ENCODE data around the gene ITPR1.

Gene ITPR1

DNA sequence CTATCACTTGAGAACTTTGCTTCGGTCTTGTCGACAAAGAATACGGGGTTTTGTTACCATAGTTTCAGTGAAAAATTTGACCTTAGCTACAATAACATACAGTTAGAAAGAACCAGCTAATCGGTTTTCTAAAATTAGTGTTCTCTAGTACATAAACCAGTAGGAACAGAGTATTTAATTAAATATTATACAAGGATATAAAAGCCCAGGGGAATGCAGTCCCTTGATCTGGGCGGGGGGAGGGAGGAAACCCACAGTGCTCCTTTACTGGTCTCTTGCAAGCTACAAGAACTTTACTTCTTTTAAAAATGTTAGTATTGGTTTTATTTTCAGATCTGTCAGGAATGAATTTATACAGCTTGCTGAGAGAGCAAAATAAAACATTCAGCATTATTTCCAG lies 41.8 kb downstream of the ITPR1 start:
- no peak for DNase-seq

DNA sequence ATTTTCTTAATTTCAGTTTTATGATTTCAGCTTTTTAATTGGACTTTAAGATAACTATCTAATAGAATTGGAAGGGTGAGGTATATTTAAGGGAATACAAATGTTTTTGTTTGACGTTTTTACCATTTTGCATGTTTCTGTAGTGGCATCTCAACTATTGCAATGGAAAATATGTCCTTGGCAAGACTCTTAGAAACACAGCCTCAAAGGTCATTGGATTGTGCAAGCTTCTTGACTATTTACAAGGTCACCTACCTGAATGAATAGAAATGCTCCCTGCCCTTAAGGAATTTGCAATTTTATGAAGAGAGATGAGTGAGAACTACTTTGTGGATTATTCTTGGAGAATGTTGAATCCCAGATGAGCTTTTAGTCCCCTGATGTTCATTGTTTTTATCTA lies 43.1 kb downstream of the ITPR1 start:
- DNase-seq = no peak

DNA sequence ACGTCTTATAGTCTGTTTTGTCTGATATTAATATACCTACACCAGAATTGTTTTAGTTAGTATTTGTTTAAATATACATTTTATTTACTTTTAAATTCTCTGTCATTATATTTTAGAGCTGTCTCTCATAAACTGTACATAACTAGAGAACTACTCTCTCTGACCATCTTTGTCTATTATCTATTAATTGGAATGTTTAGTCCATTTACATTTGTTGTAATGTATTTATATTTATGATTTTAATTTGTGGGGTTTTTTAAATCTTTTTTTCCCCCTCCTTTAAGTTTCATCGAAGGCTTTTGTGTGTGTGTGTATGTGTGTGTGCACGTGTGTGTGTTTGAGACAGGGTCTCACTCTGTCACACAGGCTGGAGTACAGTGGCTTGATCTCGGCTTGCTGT lies 47.1 kb downstream of the ITPR1 start:
- DNase-seq = no peak

DNA sequence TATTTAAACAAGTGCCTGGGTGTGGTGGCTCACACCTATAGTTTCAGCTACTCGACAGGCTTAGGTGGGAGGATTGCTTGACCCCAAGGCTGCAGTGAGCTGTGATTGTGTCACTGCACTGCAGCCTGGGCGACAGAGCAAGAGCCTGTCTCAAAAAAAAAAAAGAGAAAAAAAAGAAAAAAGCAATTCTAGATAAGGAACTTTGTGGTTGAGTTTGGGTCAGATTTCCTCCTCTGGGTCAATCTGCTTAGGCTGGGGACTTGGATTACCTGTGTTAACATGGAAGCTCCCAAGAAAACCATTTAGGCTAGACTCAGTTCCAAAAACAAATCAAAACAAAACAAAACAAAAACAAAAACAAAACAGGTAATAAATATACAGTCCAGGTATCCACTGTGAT lies 50.0 kb downstream of the ITPR1 start:
- DNase-seq = no peak

DNA sequence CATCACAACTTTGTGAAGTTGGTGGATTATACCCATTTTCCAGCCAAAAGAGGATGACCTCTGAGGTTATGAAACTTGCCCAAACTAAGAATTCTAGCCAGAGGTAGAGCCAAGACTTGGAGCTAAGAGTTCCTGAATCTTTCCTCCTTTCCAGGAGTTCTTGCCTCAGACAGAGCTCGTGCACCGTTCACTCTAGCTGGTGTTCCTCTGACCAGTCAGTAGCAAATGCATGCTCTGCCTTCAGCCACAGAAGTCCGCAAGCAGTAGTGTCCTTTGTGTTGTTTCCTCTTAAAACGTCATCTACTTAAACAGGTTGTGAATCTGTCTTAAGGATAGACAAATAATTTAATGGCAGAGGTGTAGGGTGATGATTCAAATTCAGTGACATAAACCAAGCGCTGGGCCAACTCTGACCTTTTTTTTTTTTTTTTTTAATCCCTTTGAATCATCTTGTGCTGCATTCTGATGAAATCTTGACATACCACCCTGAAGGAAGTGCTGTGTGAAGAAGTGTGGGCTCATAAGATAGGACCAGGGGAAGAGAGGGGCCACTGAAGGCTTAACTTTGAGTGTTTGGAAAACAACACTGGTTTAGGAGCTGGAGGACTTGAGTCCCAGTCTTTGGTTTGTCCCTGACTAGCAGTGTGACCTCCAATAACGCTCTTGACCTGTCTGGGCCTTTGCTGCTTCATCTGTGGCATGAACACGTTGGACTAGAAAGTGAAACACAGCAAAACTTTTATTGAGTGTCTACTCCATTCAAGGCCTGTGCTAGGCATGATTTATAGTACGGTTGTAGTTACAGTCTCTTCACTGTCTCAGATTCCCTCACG lies 53.4 kb downstream of the ITPR1 start:
- no peak for DNase-seq

DNA sequence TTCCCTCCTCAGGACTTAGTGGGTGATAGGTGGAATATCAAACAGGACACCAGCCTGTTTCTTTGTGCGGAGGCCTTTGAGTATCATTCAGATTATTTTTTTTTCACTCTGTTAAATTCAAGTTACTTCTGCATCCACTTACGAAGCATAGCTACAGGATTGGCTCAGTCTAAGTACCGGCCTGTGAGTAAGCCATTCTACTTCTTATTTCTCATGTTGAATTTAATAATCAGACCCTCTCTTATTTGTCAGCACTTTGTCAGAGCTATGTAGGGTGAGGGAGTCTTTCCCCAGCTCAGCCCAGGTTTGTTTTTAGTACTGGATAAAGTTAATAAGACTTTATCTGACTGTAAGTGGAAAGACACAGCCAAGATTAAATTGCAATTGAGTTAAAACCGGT lies 54.7 kb downstream of the ITPR1 start:
- no peak for DNase-seq

DNA sequence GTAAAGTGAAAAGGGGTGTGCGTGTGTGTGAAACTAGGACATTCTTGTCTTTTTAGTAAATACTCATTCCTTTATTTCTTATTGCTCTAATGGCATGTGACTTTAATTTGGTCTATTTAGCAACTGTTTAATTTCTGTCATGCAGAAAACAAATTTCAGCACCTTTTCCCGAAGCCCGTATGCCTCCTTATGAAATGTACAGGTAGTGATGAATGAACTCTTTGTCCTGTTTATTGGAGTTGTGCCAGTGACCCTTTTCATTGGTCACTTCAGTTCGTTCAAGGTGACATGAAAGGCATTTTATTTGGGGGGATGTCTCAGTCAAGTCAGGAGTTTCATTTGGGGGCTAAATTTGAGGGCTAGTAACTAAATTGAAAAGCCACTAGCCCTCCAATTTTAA lies 55.2 kb downstream of the ITPR1 start:
- no peak for DNase-seq

DNA sequence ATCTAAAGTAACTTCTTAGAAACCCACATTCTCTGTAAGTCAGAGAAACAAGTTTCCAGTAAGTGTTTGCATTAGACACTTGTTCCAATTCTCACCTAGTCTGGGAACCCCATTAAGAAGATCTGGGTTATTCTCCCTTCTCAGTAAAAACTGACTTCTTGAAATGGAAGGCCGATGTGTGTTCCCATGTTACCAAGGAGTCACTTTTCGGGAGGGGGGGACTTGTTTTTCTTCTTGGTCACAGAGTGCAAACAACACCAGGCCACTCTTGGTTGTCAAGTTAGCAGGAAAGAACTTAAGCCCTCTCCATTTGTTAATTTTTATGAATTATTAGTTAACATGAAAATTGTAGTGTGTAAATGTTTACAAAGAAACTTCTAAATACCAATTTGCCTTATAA lies 55.6 kb downstream of the ITPR1 start:
- no peak for DNase-seq

DNA sequence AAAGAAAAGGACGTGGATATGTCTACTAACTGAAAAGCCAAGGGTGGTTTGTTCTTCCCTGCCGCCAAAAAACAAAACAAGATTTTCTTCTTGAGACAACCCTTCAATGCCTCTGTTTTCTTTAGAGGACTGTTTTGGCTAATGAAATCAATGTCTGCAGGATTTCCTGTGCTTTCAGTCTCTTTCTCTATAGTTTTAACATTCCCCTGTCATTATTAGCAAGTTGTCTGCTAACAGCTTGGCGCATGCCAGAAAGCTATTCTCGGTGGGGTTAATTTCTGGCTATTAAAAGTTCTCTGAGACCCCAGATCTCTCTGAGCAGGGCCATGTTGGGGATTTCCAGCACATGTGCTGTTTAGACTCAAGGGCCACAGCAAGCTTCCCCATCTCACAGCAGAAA lies 56.7 kb downstream of the ITPR1 start:
- DNase-seq = no peak

DNA sequence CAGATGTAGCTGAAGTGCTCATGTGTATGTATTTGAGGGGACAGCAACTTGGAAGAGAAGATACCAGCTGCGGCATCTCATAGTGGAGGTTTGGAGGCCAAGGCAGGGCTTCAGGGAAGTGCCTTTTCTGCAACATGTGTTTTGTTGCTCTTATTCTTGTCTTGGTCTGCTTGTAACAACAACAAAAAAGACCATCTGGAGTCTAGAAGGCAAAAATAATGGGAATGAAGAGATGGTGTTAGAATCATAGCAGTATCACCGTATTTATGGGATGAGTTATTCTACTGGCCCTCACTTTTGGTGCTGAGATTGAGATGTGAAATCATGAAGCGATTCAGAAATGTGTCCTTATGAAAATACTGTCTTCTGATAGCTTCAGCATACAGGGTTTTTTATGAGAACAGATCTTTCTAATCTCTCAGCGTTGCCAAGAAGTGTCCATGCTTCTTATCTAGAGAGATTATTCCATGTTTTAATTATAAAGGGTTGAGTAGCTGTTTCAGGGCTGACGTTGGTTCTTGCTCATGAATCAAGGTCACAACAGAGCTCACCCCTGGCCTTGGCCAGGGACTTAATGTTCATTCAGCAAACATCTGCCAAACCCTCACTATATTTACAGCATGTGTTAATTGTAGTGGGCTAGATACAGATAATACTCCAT lies 58.0 kb downstream of the ITPR1 start:
- no peak for DNase-seq

DNA sequence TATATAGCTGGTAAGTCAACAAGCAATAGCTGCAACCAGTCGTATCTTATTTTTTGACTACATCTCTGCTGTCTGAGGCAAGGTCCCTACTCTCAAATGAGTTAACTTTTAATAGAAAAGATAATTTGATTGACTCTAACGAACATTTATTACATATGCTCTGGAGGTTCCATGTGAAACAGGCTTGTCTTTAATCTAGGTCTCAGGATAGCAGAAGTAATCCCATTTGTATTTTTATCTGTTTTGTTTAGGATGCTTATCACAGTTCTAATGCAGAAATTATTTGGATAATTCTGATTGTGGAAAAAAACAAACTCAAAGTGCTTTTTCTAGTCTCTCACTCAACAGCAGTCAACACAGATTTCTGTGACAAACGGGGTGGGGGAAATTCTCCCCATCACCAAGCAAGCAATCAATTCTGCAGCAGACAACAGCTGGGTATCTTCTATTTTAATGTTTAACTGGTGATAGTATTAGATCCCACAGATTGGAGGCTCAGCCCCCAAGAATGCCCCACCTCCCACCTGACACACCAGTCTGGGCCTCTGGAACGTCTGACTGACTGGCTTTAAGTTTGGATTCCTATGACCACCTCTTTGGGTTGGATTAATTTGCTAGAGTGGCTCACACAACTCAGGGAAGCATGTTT lies 58.8 kb downstream of the ITPR1 start:
- DNase-seq = no peak

DNA sequence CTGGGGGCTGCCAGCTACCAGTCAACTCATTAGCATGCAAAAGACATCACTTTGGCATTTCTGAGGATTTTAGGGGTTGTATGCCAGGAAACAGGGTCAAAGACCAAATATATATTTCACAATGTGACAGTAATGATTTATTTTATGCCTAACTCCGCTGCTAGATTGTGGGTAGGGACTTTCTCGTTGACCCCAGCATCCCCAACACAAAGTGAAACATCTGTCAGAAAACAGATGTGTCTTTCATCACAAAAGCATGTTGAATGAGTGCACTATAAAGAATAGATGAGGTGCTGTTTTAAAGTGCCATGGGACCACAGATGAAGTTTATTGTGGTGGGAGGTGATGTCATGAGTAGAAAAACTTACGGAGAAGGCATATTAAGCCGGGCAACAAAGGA lies 59.7 kb downstream of the ITPR1 start:
- no peak for DNase-seq

DNA sequence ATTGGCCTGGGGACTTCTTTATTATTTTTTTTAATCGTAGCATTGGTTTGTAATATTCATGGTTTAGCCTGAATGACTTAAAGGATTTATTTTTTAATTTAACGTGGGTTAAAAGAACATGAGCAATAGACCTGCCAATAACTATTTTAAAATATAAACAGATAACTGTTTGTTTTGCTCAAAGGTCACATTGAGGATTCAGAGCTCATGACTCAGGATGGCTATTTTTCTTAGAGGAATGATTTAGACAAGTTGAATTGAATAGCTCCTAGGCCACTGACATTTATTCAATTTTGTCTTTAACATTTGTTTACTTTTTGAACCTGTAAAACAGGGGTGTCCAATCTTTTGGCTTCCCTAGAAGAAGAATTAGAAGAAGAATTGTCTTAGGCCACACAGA lies 68.5 kb downstream of the ITPR1 start:
- no peak for DNase-seq

DNA sequence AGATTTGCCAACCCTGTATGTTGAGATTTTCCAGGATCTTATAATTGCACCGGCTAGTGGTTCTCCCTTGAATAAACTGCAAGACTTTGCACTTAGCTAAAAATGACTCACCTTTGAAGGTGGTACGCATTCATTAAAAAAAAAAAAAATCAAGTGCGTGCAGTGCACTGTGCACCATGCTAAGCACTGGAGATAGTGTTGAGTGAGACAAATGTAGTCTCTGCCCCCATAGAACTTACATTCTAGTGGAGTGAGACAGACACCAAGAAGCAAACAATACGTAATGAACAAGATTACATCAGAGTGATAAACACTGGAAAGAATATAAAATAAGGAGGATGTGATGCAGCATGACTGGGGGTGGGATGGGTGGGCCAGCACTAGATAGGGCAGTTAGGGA lies 69.4 kb downstream of the ITPR1 start:
- no peak for DNase-seq

DNA sequence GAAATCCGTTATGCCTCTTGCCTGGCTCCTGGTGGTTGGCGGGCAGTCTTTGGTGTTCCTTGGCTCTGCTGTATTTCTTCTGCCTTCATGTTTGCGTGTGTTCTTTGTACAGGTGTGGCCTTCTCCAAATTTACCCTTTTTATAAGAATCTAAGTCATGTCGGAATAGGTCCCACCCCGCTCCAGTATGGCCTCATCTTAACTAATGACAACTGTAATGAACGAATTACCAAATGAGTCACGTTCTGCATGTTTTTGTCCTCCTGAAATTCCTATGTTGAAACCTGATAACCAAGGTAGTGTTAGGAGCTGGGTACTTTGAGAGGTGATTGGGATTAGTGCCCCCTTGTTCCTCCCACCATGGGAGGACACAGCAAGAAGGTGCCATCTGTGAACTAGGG lies 71.1 kb downstream of the ITPR1 start:
- DNase-seq = no peak

DNA sequence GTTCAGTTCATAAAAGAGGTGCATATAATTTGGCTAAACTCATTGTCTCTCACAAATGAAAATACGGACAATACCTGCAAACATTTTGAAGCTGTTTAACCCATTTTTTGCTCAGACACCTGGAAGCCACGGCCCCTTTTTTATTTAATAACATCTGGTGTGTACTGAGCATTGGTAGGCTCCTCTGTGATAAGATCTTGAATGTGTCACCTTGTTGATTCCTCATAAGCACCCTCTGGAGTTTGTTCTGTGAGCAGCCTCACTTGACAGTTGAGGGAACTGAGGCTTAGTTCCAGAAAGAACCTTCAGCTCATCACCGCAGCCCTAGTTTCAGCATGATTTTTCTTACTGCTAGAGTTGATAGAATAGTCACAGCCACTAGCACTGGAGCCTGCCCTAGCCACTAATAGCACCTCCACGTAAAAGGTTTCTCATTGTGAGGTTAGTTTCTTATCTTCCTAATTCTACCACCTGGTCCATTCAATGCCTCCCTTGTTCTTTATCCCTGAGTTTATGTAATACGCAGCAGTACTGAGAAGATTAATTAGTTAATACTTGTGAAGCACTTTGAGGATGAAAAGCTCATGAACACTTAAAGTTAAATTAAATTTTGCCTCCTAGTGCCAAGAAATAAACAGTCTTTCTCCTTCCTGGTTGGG lies 71.9 kb downstream of the ITPR1 start:
- DNase-seq = no peak

DNA sequence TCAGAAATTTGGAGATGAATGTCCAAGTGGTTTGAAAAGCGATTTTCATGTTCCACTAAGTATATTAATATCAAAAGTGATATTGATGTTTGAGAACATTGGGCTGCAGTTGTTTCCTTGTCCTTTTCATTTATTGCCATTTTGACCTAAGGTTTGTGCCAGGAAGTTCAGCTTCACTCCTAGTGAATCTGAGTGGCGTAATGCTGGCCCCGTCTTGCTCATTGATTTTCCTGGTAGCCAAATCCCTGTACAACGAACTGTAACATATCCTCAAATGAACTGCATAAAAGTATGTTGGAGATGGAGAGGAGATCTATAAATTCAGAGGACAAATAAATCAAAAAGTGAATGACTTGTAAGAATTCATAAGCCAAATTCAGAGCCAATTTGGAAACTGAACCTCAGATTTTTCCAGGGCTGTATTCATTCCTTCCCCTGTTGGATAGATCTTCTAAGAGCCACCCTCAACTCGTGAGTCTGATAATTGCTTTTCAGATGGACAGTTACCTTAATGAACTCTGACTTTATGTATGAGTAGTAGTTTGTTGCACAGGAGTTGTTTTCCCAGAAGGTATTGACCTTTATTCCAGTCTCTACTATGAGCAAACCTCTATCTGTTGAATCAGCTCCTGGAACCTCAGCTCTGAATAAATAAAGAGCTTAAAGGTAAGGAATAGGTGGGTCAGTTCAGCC lies 72.8 kb downstream of the ITPR1 start:
- no peak for DNase-seq

DNA sequence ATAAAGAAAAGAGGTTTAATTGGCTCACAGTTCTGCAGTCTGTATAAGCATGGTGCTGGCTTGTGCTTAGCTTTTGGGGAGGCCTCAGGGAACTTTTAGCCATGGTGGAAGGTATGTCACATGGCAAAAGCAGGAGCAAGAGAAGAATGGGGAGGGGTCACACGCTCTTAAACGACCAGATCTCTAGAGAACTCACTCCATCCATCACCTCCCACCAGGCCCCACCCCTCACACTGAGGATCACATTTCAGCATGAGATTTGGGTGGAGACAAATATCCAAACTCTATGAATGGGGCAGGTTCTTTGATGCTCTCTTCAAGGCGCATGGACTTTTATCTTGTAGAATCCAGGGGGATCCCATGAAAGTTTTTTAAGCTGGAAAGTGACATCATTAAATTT lies 75.7 kb downstream of the ITPR1 start:
- DNase-seq = no peak

DNA sequence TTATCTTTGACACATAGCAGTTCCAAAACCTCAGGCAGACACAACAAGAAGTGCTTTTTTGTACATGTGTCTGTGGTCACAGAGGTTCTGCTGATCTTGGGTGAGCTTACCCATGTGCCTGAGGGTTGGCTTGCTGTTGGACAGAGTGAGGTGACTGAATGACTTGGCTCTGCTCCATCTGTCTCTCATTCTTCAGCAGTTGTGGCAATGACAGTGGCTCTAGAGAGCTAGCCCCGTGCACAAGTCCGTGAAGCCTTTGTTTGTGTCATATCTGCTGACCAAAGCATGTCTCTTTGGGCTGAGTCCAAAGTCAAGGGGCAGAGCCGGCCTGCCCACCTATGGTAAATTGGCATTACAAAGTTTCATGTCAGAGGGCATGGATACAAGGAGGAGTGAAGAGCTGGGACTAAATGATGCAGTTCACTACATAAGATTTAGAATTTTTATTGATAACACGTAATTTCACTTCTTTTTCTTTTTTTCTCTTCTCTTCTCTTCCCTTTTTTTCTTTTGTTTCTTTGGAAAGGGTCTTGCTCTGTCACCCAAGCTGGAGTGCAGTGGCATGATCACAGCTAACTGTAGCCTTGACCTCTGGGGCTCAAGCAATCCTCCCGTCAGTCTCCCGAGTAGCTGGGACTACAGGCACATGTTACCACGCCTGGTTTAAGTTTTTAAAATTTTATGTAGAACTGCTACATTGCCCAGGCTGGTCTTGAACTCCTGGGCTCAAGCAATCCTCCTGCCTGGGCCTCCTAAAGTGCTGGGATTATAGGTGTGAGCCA lies 77.9 kb downstream of the ITPR1 start:
- DNase-seq = no peak

DNA sequence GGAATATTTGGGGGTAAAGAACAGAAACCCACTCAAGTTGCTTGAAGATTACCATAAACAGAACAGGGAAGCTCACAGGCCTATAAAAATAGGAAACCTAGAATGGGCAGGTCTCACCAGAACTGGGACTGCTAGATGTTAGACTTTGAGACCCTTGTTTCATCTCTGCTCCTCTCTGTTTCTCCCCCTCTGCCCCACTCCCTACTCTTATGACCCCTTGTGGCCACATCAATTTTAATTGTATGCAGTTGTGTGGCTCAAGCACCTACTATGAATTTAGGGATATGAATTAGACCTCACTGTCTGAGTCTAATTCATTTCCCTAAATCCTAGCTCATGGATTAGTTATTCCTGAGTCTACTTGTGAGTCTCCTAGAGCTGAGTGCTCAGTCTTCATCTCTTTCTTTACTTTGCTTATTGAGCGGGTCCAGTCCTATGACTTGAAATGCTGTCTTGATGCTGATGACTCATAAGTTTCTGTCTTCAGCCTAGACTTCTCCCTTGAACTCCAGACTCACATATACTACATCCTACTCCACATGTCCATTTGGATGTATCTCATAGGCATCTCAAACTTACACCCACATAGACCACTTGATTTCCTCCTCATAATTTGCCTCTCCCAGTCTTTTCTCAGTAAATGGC lies 78.7 kb downstream of the ITPR1 start:
- no peak for DNase-seq

DNA sequence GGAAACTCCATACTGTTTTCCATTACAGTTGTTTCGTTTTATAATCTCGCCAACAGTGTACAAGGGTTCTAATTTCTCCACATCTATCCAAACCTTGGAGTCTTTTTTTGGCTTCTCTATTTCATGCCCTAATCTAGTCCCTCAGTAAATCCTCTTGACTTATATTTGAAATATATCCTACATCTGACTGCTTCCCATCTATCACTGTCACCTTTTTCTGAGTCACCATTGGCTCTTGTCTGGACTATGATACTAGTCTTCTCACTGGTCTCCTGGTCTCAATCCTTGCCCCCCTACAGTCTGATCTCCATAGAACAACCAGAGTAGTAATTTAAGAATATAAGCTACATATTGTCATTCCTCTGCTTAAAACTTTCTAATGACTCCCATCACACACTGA lies 80.0 kb downstream of the ITPR1 start:
- DNase-seq = no peak

Data from stimulated activated CD4-positive, alpha-beta T cell treated with anti-CD3 and anti-CD28 coated beads, Interleukin-15, amount 100 ng/mL, for 24 hours (primary cell).